HG02981 (cell line): ENCODE results near the gene SPRED1.
A peak's percentile ranks its signal among the peaks of the same experiment; 100 is the strongest.
"Not testable (repeated sequence)": the region's sequence is repeated elsewhere in the genome, so short reads cannot be mapped to it uniquely, and the experiment has no call there.

ENCODE experiments used
- ATAC-seq: cut with Tn5 transposase; IDR thresholded peaks from one replicate; pipeline ENCODE4 v1.9.1; 2021; ENCODE audit warnings: mild to moderate bottlenecking, moderate library complexity; ENCODE audit not compliant: unreplicated experiment

Gene SPRED1

GRCh38 chr15:38229705-38230310 is 22.8 kb upstream of the SPRED1 start:
- ATAC-seq = no peak

GRCh38 chr15:38231436-38231835 is 21.2 kb upstream of the SPRED1 start:
- ATAC-seq = no peak

GRCh38 chr15:38237021-38237420 is 15.6 kb upstream of the SPRED1 start:
- ATAC-seq = not testable (repeated sequence)

GRCh38 chr15:38238311-38238710 is 14.3 kb upstream of the SPRED1 start:
- no peak for ATAC-seq

- ATAC-seq = peak; percentile 78
Measured at GRCh38 chr15:38242055-38242454, 10.6 kb upstream of the SPRED1 start.

- no peak for ATAC-seq
Measured at GRCh38 chr15:38243278-38244055, 9.2 kb upstream of the SPRED1 start.

- no peak for ATAC-seq
Measured at GRCh38 chr15:38247336-38247735, 5.3 kb upstream of the SPRED1 start.

- no peak for ATAC-seq
Measured at GRCh38 chr15:38253351-38253781, 730 bp downstream of the SPRED1 start.

- ATAC-seq = peak; percentile 42
Measured at GRCh38 chr15:38254051-38254883, 1.6 kb downstream of the SPRED1 start.

GRCh38 chr15:38255690-38256089 is 3.1 kb downstream of the SPRED1 start:
- no peak for ATAC-seq

GRCh38 chr15:38257676-38258075 is 5.0 kb downstream of the SPRED1 start:
- no peak for ATAC-seq

GRCh38 chr15:38259134-38259533 is 6.5 kb downstream of the SPRED1 start:
- ATAC-seq = no peak

- no peak for ATAC-seq
Measured at GRCh38 chr15:38260077-38260476, 7.4 kb downstream of the SPRED1 start.

GRCh38 chr15:38263251-38263650 is 10.6 kb downstream of the SPRED1 start:
- no peak for ATAC-seq

GRCh38 chr15:38263996-38264395 is 11.4 kb downstream of the SPRED1 start:
- no peak for ATAC-seq

- no peak for ATAC-seq
Measured at GRCh38 chr15:38266247-38266986, 13.8 kb downstream of the SPRED1 start.

- no peak for ATAC-seq
Measured at GRCh38 chr15:38267421-38268022, 14.9 kb downstream of the SPRED1 start.

- ATAC-seq = no peak
Measured at GRCh38 chr15:38271144-38271543, 18.5 kb downstream of the SPRED1 start.

- no peak for ATAC-seq
Measured at GRCh38 chr15:38271895-38272294, 19.3 kb downstream of the SPRED1 start.

GRCh38 chr15:38272431-38272830 is 19.8 kb downstream of the SPRED1 start:
- ATAC-seq = not testable (repeated sequence)
